HG03139 (cell line): ENCODE data around the gene BMP7.

Experiments used
- ATAC-seq: cut with Tn5 transposase; IDR thresholded peaks from one replicate; pipeline ENCODE4 v1.9.1; 2021; ENCODE audit not compliant: unreplicated experiment

Gene BMP7

GRCh38 chr20:57266291-57267157 lies at the start of gene BMP7:
BMP7 (minus strand) TSS chr20:57266641; CDS start chr20:57266122, 519 bp downstream.
- no peak for ATAC-seq

DNA sequence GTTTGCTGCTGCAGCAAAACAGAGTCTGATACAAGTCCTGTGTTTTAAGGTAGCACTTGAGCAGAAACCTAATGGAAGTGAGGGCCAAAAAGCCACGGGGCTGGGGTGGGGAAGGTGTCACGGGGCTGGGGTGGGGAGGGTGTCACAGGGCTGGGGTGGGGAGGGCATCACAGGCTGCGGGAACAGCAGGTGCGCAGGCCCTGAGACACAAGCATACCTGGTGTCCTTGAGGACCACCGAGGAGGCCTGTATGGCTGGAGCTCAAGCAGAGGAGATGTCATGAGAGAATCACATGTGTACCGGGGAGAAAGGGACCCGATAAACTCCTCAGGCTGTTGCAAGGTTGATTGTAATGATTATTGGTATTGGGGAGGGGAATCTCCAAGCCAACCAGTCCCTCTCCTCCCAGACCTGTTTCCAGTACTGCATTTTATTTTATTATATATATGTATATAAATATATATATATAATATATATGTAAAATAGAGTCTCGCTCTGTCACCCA lies 49.6 kb upstream of the BMP7 start:
- ATAC-seq = no peak

GRCh38 chr20:57315083-57315975 lies 48.9 kb upstream of the BMP7 start:
- ATAC-seq = no peak

- ATAC-seq = no peak
Observed at GRCh38 chr20:57313951-57314350, 47.5 kb upstream of the BMP7 start.

DNA sequence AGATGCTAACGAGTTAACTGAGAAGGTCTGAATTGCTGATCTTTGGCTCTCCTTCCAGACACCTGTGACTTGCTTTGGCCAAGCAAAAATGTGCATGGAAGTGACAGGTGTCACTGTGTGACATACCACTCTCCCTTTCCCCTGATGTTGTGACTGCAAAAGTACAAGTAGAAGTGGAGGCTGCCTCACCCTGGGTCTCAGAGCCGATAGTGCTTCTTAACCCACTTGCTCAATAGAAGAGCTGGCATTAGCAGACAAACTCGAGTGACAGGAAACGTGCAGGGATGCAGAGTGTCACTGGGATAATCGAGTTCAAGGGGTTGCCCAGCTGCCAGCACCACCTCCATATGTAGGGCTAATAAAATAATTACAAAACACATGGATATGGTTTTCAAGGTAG lies 46.8 kb upstream of the BMP7 start:
- ATAC-seq = no peak

DNA sequence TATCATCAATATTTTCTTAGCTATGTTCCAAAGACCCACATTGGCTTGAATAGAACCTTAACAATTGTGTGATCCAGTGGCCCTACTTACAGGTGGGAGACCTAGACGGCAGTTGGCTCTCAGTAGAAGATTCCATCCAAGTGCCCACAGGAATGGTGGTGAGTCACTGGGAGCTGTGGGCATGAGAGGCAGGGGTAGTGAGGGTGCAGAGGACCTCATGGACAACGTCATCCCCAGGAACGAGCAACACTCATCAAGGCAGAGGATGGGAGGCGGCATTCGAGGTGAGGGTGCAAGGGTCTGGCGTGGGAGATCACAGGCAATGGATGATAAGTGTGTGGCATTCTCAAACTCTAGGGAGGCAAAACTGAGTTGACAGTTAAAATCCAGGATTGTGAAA lies 45.7 kb upstream of the BMP7 start:
- no peak for ATAC-seq

DNA sequence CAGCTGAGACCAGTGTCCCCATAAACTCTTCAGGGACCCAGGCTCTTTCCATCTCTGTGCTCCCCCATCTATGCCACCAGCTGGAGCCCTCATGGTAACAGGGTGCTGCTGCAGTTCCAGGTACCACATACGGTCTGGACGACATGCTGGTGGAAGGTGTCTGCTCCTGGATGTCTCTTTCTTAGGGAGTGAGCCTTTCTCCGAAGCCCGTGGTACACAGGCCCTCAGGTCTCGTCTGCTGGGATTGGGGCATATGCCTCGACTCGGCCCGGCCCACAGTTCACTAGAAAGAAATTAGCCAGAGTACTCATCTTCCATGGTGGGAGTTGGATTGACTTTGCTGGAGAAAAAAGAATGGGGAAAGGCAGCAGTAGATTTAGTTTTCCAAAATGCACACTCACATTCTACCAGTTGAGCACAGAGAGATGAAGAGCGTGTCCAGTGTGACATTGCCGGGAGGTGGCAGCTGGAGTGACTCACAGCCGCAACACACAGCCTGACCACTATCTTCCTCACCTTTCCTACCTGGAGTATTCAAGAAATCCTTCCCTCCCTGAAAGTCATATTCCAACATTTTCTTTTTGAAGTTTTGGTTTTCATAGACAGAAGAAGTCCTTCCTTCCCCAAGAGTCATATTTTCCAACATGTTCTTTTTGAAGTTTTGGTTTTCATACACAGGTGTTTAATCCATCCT lies 44.5 kb upstream of the BMP7 start:
- ATAC-seq = no peak

GRCh38 chr20:57309544-57310115 lies 43.2 kb upstream of the BMP7 start:
- no peak for ATAC-seq

- no peak for ATAC-seq
Observed at GRCh38 chr20:57308451-57309271, 42.2 kb upstream of the BMP7 start.

DNA sequence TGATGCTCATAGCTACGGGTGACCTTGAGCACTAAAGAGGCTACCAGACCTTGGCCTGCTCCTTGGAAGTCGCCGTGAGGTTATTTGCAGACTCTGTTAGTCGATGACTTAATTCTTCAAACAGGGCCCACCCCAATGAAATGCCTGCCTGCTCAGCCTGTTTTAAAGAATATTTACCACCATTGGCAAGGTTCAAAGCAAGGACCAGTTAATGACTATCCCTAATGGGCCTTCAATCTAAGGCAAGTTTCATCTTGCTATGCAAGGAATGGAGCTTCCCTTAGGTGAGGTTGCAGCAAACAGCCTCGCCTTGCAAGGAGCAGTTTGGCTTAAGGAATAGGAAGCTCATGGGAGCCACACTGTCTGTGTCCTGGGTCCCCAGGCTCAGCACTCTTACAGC lies 40.3 kb upstream of the BMP7 start:
- no peak for ATAC-seq

GRCh38 chr20:57301026-57301425 lies 34.6 kb upstream of the BMP7 start:
- no peak for ATAC-seq

GRCh38 chr20:57298457-57298856 lies 32.0 kb upstream of the BMP7 start:
- no peak for ATAC-seq

- ATAC-seq = no peak
Observed at GRCh38 chr20:57294550-57294949, 28.1 kb upstream of the BMP7 start.

DNA sequence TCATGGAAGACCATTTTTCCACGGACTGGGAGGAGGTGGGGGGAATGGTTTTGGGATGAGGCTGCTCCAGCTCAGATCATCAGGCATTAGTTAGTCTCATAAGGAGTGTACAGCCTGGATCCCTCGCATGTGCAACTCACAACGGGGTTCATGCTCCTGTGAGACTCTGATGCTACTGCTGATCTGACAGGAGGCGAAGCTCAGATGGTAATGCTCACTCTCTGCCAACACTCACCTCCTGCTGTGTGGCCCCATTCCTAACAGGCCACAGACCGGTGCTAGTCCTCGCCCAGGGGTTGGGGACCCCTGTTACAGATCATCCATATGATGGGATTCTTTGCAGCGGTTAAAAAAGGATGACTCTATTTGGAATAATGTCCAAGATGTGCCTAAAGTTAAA lies 27.6 kb upstream of the BMP7 start:
- no peak for ATAC-seq

DNA sequence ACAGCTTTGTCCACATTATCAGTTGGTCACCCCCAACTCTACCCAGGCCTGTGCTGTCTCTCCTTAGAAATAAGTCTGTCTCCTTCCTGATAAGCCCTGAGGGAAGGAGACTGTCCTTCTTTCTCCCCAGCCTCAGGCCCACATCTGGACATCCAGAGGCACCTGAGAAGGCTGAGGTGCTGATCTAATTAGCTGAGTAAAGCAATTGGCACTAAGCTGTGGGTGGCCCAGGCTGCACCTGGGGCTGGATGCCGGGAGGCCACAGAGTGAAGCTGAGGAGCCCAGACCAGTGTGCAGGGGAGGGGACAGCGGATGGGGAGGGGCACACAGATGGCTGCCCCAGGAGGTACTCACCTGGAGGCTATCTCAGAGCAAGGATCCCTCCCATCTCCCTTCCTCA lies 26.2 kb upstream of the BMP7 start:
- ATAC-seq = no peak

- no peak for ATAC-seq
Observed at GRCh38 chr20:57291694-57292093, 25.3 kb upstream of the BMP7 start.

- no peak for ATAC-seq
Observed at GRCh38 chr20:57291003-57291402, 24.6 kb upstream of the BMP7 start.

DNA sequence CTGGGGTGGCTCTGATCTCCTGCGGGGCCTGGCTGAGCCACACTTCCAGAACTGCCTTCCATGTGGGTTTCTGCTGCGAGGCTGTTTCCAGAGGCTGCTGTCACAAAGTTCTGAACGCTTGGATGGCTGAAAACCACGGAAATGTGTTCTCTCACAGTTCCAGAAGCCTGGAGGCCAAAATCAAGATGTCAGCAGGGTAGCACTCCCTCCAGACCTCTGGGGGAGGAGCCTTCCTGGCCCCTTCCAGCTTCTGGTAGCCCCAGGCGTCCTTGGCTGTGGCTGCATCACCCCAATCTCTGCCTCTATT lies 23.7 kb upstream of the BMP7 start:
- ATAC-seq = no peak

DNA sequence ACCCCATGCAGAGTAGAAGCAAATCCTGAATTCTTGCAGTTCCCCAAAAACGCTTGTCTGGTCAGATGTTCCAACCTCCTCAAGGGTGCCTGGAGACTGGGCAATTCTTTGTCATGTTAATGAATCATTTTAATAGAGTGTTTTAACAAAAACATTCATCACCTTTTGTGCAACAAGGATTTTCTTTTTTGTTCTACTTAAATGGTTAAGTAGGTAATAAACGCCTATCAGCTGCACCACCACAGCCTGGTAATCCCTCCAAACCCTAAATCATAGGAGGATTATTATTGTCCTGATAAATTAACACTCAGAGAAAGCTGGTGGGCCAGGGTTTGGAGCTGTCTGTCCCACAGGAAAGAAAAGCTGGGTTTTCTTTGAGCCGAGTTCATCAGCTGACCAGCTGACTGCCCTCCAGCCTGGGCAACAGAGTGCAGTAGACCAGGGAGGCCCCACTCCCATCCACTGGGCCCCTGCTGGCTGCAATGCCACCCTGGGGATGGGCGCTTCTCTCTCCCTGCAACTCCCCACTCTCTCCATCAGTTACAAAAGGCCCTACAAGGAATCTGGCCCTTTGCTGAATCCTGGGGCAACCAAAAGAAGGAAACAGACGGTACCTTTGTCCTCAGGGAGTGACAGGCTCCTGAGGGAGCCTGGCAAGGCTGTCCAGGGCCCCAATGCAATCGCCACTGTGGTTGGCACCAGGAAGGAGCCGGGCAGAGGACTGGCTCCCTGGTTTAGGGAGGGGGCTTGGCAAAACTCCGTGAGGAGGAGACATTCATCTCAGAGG lies 23.1 kb upstream of the BMP7 start:
- no peak for ATAC-seq
